Putamen (tissue), 1 donor: Measurements from ENCODE around the gene CPA5.
"Not testable (repeated sequence)": the region's sequence is repeated elsewhere in the genome, so short reads cannot be mapped to it uniquely, and the experiment has no call there.

Source experiments
- DNase-seq: peaks from one replicate; pipeline ENCODE4 v3.0.0-alpha.2; 2016; ENCODE audit warnings: low spot score

The CPA5 gene

GRCh38 chr7:130359276-130359857 is 14.8 kb downstream of the CPA5 start:
- no peak for DNase-seq

DNA sequence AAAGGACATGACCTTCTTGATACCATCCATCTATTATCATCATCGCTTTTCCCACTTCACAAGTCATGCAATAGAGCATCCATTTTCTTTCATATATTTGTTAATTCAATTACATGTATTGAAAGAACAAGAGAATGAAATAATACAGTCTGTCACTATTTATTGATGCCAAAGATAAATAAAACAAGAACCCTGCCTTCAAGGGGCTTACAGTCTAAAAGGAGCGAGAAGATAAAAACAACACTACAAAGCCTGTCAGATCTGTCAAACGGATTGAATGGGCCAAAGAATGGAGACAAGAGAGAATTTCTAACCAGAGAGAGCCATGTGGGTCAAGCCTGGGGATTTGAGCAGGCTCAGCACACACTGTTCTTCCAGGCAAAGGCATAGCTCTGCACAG is 15.9 kb downstream of the CPA5 start:
- no peak for DNase-seq

DNA sequence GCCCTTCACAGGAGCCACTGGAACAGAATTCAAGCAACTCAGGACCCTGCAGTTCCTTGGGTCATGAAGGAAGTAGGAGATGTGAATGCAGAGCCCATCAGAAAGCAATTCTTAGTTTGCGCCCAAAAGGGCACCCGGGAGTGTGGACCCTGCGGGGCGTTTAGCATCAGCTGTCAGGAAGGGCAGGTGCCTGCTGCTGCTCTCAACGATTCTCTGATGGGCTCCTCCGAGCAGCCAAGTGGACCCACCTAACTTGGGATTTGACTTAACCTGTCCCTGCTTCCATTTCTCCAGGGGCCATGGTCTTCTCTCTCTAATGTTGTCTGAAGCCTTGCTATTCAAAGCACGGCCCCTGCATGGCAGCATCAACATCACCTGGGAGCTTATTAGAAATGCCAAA is 17.1 kb downstream of the CPA5 start:
- no peak for DNase-seq

DNA sequence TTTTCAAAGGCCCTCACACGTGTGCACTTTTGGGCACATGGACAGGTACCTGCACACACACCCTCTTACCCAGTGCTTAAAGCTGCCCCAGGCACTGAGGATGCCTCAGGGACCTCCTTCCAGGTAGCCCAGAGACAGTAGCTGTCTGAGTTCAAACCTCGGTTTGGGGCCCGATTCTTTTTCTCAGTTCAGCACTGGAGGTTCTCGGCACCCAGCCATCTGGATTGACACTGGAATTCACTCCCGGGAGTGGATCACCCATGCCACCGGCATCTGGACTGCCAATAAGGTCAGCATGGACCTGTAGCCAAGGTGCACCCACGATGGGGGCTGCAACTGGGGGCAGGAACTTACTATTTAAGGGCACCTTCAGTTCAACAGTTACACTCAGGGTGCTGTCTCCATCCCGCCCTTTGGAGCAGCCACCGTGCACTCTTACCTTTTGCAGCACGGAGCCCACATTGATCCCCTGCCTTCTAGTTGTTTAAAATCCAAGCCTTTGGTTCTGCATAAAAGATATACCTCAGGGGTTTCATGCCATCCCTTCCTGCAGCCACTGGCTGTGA is 17.7 kb downstream of the CPA5 start:
- no peak for DNase-seq

DNA sequence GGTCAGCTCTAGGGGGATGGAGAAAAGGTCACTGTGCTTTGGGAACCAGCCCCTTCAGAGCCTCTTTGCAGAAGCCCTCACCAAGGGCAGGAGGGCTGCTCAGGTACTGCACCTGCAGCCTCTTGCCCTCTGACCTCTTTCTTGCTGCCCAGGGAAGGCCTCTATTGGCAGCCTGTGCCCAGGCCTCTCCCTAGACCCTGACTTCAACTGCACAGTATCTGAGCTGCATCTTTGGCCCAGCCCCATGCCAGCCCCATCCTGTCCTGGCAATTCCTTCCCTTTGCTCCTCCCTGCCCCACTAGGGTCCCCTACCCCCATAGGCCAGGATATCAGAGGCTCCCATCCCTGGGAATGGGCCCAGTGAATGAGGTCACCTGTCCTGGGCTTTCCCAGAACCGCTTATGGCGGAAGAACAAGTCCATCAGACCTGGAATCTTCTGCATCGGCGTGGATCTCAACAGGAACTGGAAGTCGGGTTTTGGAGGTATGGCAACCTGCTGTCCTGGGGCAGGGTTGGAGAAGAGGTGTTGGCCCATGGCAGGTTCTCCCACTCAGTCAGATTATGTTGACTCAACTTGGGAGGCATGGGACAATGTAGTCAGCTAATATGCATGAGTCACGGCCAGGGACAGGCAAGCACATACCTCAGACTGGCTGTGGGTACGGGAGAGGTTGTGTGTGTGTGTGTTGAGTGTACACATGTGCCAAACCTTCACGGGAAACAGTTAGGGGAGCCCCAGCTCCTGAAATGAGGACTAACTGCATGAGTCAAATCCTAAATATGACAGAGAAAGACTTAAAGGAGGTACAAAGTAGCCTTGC is 18.6 kb downstream of the CPA5 start:
- DNase-seq, result no peak

- no peak for DNase-seq
These were observed 19.8 kb downstream of the CPA5 start for GRCh38 chr7:130364451-130364850.

- no peak for DNase-seq
These were observed 20.5 kb downstream of the CPA5 start for GRCh38 chr7:130365088-130365487.

DNA sequence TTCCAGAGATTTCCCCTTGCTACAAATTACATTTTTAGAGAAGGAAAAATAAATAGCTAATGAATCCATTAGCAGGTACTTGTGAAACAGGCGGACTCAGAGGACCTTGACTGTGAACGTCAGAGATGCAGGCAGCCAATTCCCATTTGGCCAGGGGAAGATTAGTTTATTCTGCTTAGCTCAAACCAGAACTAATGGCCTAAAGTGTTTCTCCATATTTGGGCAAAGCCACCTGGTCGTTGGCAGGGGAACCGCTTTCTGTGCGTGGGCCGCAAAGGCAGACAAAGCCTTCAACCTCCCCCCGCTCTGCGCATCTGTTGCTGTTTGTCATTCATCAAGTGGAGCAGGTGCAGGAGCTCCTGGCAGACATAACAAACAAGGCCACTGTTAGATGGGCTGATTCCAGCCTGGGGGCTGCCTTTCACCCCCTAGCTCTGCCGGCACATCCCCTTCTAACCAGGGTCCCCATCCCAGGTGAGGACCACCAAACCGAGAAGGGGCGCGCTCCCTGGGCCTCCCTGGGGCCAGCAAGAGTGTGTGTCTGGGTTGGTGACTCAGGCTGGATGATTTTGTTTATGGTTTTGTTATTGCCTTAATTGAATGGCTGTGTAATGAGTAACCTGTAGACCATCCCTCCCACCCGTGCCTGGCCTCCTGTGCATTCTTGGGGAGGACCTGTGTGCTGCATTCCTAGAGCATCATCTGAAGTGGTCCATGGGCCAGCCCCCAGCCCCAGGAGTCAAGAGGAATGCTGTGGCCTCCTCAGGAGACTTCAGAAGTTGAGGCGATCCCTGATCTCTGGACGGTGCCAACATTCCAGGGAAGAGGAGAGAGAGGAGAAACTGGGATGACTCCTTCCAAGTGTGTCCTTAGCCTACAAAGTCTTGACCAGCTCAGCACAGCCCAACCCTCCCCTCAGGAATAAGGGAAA is 21.2 kb downstream of the CPA5 start:
- no peak for DNase-seq

DNA sequence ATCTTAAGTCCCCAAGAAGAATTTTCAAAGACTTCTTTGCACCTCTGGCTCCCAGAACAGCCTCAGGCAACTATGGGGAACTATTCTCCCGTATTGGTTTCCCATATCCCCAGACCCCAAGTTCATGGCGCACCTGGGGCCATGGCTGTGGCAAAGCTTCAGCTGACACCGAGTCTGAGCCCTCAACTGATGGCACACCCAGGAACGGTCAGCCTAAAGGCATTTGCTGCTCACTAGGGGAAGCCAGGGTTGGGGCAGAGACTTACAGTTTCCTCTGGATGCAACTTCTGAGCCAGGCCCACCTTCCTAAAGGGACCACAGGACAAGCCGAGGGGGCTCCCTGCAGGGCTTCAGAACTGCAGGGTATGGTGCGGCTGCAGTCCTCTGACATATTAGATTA is 21.9 kb downstream of the CPA5 start:
- no peak for DNase-seq

- no peak for DNase-seq
These were observed 22.6 kb downstream of the CPA5 start for GRCh38 chr7:130367088-130367755.

DNA sequence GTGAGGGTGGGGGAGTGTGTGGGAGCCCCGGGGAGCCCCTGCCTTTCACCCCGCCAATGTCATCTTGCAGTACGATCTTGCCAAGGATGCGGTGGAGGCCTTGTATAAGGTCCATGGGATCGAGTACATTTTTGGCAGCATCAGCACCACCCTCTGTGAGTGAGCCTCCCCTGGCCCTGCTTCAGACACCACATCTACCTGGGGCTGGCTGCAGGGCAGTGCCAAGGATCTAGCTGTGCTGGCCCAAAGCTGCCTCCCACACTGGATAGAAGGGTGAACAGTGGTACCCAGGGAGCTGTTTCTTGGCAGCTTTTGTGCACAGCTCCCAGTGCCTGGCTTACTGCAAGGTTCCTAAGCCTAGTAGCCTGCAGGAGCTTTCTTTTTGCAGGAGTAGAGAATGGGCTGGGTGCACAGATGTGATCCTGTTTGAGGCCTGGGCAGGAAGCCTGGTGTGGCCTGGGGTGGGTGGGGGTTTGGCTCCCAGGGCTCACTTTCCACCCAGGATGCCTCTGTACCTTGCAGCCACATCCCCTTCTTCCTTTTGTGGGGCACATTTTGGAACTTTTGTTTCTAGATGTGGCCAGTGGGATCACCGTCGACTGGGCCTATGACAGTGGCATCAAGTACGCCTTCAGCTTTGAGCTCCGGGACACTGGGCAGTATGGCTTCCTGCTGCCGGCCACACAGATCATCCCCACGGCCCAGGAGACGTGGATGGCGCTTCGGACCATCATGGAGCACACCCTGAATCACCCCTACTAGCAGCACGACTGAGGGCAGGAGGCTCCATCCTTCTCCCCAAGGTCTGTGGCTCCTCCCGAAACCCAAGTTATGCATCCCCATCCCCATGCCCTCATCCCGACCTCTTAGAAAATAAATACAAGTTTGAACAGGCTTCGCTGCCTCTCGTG is 23.5 kb downstream of the CPA5 start:
- no peak for DNase-seq

DNA sequence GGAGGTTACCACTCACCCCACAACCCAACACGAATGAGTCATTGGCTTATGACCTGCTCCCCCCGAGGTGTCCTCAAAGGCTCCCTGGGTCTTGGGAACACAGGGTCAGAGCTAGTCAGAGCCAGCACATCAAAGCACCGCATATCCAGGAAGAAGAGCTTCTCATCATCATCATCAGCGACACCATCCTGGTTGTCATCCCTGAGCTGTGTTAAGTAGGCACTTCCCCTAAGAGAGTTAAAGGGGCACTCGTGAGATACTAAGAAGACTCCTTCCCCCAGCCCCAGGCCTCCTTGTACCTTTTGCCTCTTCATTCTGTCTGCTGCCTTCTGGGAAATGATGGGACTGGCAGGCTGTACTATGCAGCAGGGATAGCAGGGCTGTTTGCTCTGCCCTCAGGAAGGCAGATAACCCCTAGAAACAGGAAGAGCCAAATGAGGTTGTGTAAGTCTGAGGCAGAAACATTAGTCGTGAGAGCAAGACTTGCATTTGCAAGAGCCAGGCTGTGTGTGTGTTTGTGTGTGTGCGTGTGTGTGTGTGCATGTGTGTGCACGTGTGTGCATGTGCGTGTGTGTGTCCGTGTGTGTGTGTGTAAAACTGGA is 24.6 kb downstream of the CPA5 start:
- no peak for DNase-seq

- DNase-seq, result no peak
These were observed 25.4 kb downstream of the CPA5 start for GRCh38 chr7:130369831-130370550.

GRCh38 chr7:130371046-130371445 is 26.4 kb downstream of the CPA5 start:
- DNase-seq, result no peak

GRCh38 chr7:130372402-130373165 is 28.0 kb downstream of the CPA5 start:
- DNase-seq, result no peak

GRCh38 chr7:130374507-130374906 is 29.9 kb downstream of the CPA5 start:
- no peak for DNase-seq

DNA sequence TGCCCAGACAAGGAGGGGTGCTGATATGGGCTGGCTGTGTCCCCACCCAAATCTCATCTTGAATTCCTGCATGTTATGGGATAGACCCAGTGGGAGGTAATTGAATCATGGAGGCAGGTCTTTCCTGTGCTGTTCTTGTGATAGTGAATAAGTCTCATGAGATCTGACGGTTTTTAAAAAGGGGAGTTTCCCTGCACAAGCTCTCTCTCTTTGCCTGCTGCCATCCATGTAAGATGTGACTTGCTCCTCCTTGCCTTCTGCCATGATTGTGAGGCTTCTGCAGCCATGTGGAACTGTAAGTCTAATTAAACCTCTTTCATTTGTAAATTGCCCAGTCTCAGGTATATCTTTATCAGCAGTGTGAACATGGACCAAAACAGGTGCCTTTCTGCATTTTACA is 31.8 kb downstream of the CPA5 start:
- not testable (repeated sequence) for DNase-seq

GRCh38 chr7:130377178-130377577 is 32.6 kb downstream of the CPA5 start:
- DNase-seq, result no peak

GRCh38 chr7:130379019-130379418 is 34.4 kb downstream of the CPA5 start:
- no peak for DNase-seq
